ENCODE measurements around the gene TSPEAR.
"Not testable (repeated sequence)": the region's sequence is repeated elsewhere in the genome, so short reads cannot be mapped to it uniquely, and the experiment has no call there.

Gene TSPEAR

GRCh38 chr21:44640761-44641160 lies 70.6 kb downstream of the TSPEAR start:
- TF ChIP-seq, protein P1, sequence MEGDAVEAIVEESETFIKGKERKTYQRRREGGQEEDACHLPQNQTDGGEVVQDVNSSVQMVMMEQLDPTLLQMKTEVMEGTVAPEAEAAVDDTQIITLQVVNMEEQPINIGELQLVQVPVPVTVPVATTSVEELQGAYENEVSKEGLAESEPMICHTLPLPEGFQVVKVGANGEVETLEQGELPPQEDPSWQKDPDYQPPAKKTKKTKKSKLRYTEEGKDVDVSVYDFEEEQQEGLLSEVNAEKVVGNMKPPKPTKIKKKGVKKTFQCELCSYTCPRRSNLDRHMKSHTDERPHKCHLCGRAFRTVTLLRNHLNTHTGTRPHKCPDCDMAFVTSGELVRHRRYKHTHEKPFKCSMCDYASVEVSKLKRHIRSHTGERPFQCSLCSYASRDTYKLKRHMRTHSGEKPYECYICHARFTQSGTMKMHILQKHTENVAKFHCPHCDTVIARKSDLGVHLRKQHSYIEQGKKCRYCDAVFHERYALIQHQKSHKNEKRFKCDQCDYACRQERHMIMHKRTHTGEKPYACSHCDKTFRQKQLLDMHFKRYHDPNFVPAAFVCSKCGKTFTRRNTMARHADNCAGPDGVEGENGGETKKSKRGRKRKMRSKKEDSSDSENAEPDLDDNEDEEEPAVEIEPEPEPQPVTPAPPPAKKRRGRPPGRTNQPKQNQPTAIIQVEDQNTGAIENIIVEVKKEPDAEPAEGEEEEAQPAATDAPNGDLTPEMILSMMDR (IDR thresholded peaks at IDR 0.05; ENCODE audit: control insufficient read depth, insufficient read depth, low read depth, low read length, missing control alignments), result no peak
- no peak overlapping the region for H3K4me3 ChIP-seq (ENCODE audit: control insufficient read depth, low read depth, low read length)
- no peak for DNase-seq (ENCODE audit: low read depth)

DNA sequence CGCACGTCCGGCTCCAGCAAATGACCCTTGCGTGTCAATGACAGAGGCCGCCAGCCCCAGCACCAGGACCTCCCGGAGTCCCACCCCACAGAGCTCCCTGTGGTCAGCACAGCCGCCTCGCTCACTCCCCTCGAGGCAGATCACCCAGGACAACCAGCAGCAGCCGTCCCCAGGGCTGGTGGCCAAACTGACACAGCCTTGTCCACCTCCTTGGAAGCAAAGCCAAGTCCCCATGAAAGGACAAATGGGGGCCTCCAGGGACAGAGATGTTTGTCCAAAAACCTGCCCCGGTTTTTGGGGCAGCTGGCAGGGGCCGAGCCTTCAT lies 72.1 kb downstream of the TSPEAR start:
- TF ChIP-seq, protein P1 (IDR thresholded peaks at IDR 0.05; ENCODE audit: control insufficient read depth, insufficient read depth, low read depth, low read length, missing control alignments), result no peak
- DNase-seq (ENCODE audit: low read depth), result no peak
- H3K4me3 ChIP-seq (ENCODE audit: control insufficient read depth, low read depth, low read length), result no peak overlapping the region

- not testable (repeated sequence) for H3K4me3 ChIP-seq (ENCODE audit: control insufficient read depth, low read depth, low read length); DNase-seq (ENCODE audit: low read depth)
Measured at GRCh38 chr21:44638506-44639330, 72.7 kb downstream of the TSPEAR start.

DNA sequence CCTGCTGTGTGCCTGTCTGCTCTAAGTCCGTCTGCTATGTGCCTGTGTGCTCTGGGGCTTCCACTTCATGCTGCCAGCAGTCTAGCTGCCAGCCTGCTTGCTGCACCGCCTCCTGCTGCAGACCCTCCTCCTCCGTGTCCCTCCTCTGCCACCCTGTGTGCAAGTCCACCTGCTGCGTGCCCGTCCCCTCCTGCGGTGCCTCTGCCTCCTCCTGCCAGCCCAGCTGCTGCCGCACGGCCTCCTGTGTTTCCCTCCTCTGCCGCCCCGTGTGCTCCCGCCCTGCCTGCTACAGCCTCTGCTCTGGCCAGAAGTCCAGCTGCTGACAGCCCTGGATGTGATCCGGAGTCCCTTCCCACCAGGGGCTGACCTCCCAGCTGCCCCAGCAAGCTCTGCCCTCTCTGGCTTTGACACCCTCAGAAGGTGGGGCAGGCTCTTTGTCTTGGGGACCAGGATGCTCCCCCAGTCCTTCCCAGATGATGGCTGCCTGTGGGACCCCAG lies 73.5 kb downstream of the TSPEAR start:
- H3K4me3 ChIP-seq (ENCODE audit: control insufficient read depth, low read depth, low read length); DNase-seq (ENCODE audit: low read depth): not testable (repeated sequence)

GRCh38 chr21:44637018-44637850 lies 74.1 kb downstream of the TSPEAR start, which contains the start of gene KRTAP10-10:
Gene KRTAP10-10, plus strand, starts transcription at chr21:44637356. Its CDS starts 62 bp downstream, at chr21:44637418.
- no peak for DNase-seq (ENCODE audit: low read depth)
- TF ChIP-seq, protein P1 (IDR thresholded peaks at IDR 0.05; ENCODE audit: control insufficient read depth, insufficient read depth, low read depth, low read length, missing control alignments), result no peak

DNA sequence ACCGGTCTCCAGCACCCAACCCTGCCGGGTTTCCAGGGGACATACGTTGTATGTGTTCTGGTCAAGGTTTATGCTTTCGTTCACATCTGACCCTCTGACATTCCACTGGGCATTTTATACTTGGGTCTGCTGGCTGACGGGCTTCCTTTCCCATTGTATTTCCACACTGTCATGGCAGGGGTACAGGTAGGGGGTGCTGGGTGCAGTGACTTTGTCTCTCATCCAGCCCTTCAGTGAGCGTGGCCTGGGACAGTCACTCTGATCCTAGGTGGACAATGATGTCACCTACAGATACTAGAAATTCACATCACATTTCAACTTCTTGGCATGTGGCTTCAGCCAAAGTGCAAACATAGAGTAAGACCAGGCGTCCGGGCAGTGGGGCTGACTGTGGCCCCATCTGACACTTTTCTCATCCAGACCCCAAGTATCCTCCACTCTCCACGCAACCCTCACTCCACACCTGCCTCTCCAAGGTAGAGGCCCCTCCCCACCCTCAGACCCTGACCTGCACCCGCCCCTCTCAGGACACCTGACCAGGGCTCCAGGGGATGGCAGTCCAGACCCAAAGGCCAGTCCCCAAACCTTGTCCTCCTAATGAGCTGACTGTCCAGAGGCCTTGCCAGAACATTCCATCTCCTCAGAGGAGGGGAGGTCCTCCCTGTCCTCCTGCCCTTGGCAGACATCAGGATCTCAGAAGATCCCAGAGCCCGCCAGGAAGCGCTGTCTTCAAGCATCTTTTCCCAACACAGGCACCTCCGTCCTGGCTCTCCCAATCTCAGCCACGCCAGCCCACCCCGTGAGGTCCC lies 75.0 kb downstream of the TSPEAR start:
- no peak overlapping the region for H3K4me3 ChIP-seq (ENCODE audit: control insufficient read depth, low read depth, low read length)
- no peak for DNase-seq (ENCODE audit: low read depth)
- TF ChIP-seq, protein P1 (IDR thresholded peaks at IDR 0.05; ENCODE audit: control insufficient read depth, insufficient read depth, low read depth, low read length, missing control alignments), result no peak

More at GRCh38 chr21:44637018-44637850, 74.1 kb downstream of the TSPEAR start, which contains the start of gene KRTAP10-10:
- no peak within 1 kb of the TSS for H3K4me3 ChIP-seq (ENCODE audit: control insufficient read depth, low read depth, low read length)

DNA sequence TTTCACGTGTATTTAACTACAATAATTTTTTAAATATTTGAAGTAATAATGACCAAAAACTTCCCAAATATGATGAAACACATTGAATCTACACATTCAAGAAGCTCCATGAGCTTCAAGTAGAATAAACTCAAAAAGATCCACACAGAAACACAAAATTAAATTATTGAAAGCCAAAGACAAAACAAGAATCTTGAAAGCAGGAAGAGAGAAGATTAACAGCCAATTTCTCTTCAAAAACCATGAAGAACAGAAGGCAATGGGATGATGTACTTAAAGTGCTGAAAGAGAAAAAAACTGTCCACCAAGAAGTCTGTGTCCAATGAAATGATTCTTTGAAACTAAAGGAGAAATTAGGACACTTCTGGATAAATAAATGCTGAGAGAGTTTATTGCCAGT lies 79.3 kb downstream of the TSPEAR start:
- TF ChIP-seq, protein P1 (IDR thresholded peaks at IDR 0.05; ENCODE audit: control insufficient read depth, insufficient read depth, low read depth, low read length, missing control alignments), result no peak
- no peak overlapping the region for H3K4me3 ChIP-seq (ENCODE audit: control insufficient read depth, low read depth, low read length)
- DNase-seq (ENCODE audit: low read depth), result no peak
